Left kidney (tissue), 8 donors: ENCODE data around the gene SSR4. TPM values are rescaled to one million over a fixed set of nuclear protein-coding genes. Genes with fewer than 3 reads are reported as not detected.
"Not testable (repeated sequence)": the region's sequence is repeated elsewhere in the genome, so short reads cannot be mapped to it uniquely, and the experiment has no call there.

Experiments
- DNase-seq: peaks from one replicate; pipeline ENCODE4 v3.0.0-alpha.2; 2013
- long read RNA-seq, 8 donors: transcript quantifications; one replicate each; lab custom pipeline, GENCODE V29; 2026
- polyA plus RNA-seq: library from polyadenylated mRNA; unstranded; fragments of 120-200 nt; gene quantifications from one replicate; pipeline ENCODE4 v1.2.1, GENCODE V29; 2013; ENCODE audit not compliant: insufficient read length

Gene SSR4
- 134 TPM for polyA plus RNA-seq
- long read RNA-seq, donor 1, transcript SSR4-210 (5 exons, 701 nt) = minor isoform, 11 of 199 reads
- long read RNA-seq, donor 1, transcript SSR4-203 (6 exons, 643 nt) = major isoform, 179 of 199 reads
- long read RNA-seq, donor 1, partial matches to known transcripts = 0 of 199 reads
- long read RNA-seq, donor 1, other reads (novel, unspliced or antisense) = 0 of 199 reads
- long read RNA-seq, donor 2, transcript SSR4-203 (6 exons, 643 nt) = major isoform, 144 of 163 reads
- long read RNA-seq, donor 2, transcript SSR4-210 (5 exons, 701 nt) = minor isoform, 8 of 163 reads
- long read RNA-seq, donor 2, partial matches to known transcripts = 0 of 163 reads
- long read RNA-seq, donor 2, other reads (novel, unspliced or antisense) = 5 of 163 reads
- long read RNA-seq, donor 3, transcript SSR4-210 (5 exons, 701 nt) = minor isoform, 7 of 151 reads
- long read RNA-seq, donor 3, transcript SSR4-203 (6 exons, 643 nt) = major isoform, 137 of 151 reads
- long read RNA-seq, donor 3, partial matches to known transcripts = 0 of 151 reads
- long read RNA-seq, donor 3, other reads (novel, unspliced or antisense) = 0 of 151 reads
- long read RNA-seq, donor 4, transcript SSR4-203 (6 exons, 643 nt) = major isoform, 29 of 46 reads
- long read RNA-seq, donor 4, partial matches to known transcripts = 13 of 46 reads
- long read RNA-seq, donor 4, other reads (novel, unspliced or antisense) = 0 of 46 reads
- long read RNA-seq, donor 5, transcript SSR4-203 (6 exons, 643 nt) = major isoform, 329 of 482 reads
- long read RNA-seq, donor 5, transcript SSR4-210 (5 exons, 701 nt) = minor isoform, 18 of 482 reads
- long read RNA-seq, donor 5, transcript SSR4-205 (3 exons, 427 nt) = minor isoform, 8 of 482 reads
- long read RNA-seq, donor 5, partial matches to known transcripts = 114 of 482 reads
- long read RNA-seq, donor 5, other reads (novel, unspliced or antisense) = 8 of 482 reads
- long read RNA-seq, donor 6, transcript SSR4-210 (5 exons, 701 nt) = minor isoform, 6 of 211 reads
- long read RNA-seq, donor 6, transcript SSR4-205 (3 exons, 427 nt) = minor isoform, 5 of 211 reads
- long read RNA-seq, donor 6, transcript SSR4-203 (6 exons, 643 nt) = major isoform, 176 of 211 reads
- long read RNA-seq, donor 6, partial matches to known transcripts = 17 of 211 reads
- long read RNA-seq, donor 6, other reads (novel, unspliced or antisense) = 0 of 211 reads
- long read RNA-seq, donor 7, transcript SSR4-201 (7 exons, 1,671 nt) = minor isoform, 7 of 280 reads
- long read RNA-seq, donor 7, transcript SSR4-210 (5 exons, 701 nt) = minor isoform, 9 of 280 reads
- long read RNA-seq, donor 7, transcript SSR4-203 (6 exons, 643 nt) = major isoform, 249 of 280 reads
- long read RNA-seq, donor 7, partial matches to known transcripts = 5 of 280 reads
- long read RNA-seq, donor 7, other reads (novel, unspliced or antisense) = 7 of 280 reads
- long read RNA-seq, donor 8, transcript SSR4-203 (6 exons, 643 nt) = major isoform, 69 of 75 reads
- long read RNA-seq, donor 8, partial matches to known transcripts = 0 of 75 reads
- long read RNA-seq, donor 8, other reads (novel, unspliced or antisense) = 0 of 75 reads

DNA sequence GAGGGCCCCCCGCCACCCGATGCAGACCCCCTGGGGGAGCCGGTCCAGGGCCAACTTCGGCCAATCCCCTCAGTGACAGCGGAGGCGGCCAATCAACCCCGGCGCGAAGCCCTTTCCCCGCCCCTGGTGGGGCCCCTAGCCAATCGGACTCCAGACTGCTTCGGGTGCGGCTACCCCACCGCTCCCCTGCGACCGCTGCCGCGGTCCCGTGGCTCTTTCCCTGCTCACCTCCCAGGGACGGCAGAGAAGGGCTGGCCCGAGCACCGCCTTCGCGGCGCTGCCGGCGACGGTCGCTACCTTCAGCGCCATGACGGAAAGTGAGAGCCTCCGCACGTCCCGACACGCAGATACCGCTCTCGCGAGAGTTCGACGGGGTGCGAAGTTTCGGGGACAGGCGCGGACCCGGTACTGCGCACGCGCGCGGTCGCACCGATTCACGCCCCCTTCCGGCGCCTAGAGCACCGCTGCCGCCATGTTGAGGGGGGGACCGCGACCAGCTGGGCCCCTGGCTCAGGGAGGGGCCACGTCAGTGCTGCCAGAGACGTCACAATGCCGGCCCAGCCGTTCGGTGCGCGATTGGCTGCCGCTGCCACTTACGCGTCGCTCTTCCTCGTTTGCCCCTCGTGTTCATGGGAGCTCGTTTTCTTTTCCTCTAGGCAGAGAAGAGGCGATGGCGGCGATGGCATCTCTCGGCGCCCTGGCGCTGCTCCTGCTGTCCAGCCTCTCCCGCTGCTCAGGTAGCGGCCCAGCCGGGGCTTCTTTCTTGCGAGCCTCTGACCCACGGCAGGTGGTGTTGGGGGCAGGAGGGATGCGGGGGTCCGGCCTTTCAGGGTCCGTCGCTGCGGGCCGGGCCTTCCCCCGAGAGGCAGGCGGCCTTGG is at the start of gene SSR4, which contains the start of gene IDH3G:
TSS of gene SSR4 (plus strand) at position 651 of the 879 bp plus-strand sequence. CDS start at position 671, 20 bp downstream.
TSS of gene IDH3G (minus strand) at position 358 of the 879 bp plus-strand sequence. CDS start at position 309, 49 bp downstream.
- peak; percentile 91 for DNase-seq

DNA sequence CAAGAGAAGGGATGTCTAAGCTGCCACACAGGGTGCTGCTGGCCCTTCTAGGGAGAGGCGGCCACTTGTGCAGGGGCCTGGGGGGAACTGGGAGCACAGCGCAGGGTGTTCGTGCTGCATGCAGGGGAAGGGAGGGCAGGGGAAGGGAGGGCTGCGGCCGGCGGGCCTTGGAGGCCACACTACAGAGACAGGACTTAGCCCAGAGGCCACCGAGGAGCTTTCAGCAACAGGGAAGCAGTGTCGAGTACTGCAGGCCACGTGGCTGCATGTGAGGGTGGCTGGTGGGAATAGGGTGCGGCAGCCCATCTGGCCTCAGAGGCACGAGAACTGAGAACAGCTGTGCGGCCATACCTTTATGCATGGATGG is 49.4 kb upstream of the SSR4 start:
- not testable (repeated sequence) for DNase-seq

DNA sequence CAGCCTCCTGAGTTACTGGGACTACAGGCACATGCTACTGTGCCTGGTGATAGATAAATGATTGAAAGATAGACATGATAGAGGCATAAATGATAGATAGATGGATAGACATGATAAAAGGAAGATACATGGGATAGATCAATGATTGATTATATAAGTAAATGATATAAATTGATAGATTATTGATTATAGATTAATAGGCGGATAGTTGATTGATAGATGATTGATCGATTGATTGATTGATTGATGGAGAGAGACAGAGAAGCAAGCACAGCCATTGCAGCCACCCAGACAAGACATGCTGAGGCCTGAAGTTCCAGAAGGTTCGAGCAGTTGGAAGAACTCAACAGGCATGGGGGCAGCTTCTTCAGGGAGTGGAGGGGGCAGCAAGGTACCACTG is 48.1 kb upstream of the SSR4 start:
- no peak for DNase-seq

DNA sequence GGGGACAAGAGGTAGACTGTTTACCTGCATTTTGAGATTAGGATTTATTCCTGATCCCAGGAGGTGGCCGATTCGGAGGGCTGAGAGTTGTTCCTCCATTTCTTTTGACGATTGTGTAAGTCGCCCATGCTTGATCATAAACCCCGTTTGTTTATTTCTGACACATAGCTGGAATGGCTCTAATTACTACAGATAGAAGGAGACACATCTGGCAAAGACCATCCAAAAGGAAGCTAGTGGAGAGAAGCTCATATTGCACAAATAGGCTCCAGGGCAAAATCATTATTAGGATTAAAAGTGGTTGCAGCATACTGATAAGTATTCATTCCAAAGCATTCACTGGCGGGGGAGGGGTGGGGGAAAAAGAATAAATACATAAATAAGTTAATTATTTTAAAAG is 47.5 kb upstream of the SSR4 start:
- DNase-seq = not testable (repeated sequence)

DNA sequence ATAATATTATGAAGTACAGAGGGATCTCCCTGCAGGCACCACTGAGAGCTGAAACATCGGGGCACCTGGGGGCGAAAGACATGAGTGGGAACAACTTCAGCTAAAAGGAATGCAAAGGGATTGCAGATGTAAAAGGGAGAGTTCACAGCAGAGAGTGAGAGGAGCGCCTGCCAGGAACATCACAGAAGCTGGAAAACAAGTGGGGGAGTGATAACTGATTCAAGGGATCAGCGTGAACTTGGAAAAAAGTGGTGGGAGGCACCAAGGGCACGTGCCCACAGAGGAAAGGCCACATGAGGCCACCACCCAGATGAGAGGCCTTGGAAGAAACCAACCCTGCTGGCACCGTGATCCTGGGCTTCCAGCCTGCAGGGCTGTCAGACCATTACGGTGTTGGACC is 45.5 kb upstream of the SSR4 start:
- not testable (repeated sequence) for DNase-seq

DNA sequence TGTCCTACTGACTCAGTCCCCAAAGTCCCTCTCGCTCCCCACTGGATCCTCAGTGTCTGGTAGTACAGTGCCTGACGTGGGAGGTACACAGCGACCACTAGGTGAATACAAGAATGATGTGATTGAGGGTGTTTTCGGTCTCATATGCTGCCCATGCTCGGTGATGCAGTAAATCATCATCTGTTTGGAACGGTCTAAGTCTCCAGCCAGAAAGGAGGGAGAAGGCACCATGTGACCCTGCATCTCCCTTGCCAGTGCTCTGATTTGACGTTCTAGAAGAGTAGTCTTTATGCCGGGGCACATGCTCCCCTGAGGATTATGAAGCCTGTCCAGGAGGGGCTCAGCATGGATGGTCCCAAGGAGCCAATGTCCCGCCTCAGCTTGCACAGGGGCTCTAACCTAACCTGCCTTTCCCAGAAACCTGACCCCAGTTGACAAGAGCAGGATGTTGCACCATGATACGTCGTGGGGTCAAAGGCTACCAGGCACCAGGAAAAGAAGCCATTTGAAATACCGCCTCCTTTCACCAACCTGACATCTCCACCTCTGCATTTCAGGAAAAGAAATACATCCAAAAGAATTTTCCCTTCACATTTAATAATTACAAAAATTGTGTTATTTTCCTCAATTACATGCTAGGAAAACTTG is 44.2 kb upstream of the SSR4 start:
- no peak for DNase-seq

DNA sequence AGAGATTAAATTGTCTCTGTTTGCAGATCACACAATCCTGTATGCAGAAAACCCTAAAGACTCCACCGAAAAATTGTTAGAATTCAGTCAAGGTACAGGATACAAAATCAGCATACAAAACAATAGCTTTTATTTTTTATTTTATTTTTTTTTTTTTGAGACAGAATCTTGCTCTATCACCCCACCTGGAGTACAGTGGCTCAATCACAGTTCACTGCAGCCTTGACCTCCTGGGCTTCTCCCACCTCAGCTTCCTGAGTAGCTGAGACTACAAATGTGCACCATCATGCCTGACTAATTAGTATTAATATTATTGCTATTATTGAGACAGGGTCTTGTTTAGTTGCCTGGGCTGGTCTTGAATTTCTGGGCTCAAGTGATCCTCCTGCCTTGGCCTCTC is 39.3 kb upstream of the SSR4 start:
- no peak for DNase-seq

DNA sequence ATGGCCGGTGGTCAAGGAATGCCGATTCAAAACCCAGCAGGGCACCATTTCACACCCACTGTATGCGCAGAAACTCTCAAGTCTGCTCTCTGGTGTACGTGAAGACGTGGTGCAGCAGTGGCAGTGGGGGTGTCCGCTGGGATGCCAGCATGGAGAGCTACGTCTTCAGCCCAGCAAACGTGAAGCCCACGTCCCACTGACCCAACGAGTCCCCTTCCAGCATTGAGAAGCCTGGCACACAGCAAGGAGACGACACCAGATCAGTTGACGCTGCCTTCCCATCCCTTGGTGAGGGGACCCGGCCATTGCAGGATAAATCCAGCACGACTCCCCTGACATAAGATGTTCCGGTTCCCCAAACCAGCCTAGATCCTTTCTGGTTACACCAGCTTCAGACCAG is 32.6 kb upstream of the SSR4 start:
- DNase-seq = no peak

DNA sequence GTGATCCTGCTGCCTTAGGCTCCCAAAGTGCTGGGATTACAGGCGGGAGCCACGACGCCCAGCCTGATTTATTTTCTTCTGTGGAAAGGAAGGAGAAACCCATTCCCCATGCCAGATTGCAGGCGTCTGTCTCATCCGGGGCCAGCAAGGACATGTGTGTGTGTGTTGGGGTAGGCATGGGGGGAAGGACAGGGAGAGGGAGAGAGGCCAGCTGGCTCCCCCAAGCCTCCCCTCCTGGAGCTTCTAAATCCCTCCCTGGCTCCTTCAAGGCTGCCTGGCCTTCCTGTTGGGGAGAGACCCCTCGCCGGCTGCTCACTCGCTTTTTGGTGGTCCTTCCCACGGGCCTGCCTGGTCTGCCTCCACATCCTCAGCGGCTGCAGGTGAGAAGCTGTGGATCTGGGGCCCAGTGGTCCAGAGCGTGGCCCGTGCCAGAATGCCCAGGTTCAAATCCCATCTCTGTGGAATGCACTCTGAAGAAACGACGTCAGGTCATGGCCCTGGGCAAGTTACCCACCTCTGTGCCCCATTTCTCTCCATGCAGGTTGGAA is 31.8 kb upstream of the SSR4 start:
- DNase-seq = no peak

DNA sequence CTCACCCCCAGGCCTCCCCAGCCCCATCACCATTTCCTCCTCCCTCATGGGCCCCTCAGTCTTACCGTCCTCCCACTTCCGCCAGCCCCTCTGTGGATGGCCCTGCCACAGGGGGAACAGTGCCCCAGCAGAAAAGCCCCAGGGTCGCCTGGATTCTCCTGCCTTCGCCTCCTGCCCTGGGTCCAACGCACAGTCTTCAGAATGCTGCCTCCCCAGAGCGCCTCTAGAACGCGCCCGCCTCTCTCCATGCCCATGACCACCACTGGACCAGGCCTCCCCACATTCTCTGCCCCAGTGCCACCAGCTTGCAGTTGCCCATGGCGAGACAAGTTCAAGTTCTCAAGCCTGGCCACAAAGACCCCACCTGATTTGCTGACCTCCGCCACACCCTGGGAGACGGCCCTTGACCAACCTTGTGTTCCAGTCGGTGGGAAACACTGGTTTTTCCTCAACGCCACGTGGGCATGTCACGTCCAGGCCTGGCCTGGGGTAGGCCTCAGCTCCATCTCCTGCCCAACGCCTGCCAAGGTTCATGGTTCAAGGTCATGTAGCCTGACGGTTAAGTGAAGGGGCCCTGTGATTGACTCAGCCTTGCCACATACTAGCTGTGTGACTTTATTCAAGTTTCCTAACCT is 31.1 kb upstream of the SSR4 start:
- no peak for DNase-seq

DNA sequence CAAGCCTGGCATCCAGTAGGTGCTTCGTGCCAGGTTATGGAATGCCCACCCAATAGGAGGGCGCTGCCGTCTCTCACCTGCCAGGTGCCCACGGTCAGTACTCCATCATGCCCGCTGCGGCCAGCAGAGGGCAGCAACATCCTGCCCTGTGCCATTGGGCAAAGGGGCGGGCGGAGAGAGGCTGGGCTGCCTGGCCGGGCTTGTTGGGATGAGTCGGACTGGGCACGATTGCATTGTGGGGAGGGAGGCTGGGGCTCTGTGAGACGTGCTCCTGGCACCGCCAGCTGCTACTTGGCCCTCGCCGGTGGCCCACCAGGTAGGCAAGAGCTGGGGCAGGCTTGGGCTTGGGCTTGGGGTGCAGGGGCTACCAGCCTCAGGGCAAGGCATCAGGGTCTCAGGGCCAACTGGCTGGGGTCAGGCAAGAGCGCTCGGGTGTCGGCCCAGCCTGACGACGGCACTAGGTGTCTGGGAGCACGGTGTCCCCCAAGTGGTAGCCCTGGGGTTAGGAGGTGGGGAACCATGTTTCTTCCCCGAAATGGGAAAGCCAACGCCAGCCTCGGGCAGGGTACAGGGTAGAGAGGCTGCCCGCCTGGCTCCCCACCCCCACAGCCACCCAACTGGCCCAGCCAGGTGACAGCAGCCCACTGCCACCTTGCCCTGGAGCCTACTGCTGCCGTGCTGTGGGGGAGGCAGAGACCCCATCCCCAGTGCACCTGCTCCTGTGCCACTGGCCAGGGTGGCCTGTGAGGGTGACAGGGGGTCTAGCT is 30.3 kb upstream of the SSR4 start, which contains the start of gene PLXNB3:
TSS of gene PLXNB3 (plus strand) at position 261 of the 767 bp plus-strand sequence. CDS start 1,287 bp downstream, outside the sequence.
- DNase-seq = peak; percentile 58

DNA sequence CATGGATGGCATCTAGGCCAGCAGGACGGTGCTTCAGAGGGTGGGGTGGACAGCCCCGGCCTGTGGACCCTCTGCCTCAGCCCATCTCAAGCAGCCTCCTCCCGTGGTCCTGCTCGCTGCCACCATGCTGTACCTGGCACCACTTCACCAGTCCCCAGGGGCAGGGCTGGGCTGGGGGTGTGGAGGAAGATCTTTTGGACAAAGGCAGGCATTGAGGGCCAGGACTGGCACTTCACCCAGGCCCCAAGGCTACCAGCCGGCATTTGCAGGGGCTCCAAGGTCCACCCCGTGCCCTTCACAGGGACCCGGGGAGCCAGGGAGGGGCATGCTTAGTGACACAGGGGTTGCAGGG is 29.7 kb upstream of the SSR4 start:
- DNase-seq = no peak

DNA sequence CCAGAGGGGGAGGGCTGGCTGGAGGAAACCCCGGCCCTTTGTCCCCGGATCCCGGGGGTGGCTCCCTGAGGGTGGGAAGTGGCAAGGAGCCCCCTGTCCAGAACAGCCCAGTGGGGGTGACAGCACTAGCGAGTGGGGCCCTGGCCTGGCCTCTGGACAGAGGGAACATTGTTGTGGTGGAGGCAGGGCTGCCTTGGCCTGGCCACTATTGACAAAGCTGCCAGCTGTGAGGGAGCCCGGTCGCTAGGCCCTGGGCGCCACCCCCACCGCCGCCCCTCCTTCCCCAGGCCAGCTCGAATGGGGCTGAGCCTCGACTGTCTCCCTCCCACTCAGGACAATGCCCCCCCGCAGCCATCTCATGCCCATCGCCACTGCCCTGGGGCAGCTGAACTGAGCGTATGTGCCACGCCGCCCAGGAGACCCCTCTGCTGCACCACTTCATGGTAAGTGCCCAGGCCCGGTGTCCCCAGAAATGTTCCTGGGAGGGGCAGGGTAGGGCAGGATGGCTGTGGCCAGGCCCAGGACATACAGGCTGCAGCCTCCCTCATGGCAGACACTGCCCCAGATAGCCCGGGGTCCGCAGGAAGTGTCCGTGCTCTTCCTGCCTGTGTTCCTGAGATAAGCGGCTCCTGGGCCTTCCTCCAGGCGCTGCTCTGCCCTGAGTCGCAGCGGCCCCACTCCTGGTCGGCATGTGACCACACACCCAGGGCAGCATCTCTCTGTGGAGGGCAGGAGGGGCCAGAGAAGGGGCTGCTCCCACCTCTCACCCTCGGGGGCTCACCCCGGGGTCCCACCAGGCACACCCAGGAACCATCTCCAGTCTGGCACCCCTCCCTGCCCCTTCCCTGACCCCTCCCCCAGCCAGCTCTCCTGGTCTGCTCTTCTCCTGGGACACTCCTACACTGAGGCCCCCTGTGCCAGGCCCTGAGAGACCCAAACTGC is 29.1 kb upstream of the SSR4 start:
- no peak for DNase-seq

DNA sequence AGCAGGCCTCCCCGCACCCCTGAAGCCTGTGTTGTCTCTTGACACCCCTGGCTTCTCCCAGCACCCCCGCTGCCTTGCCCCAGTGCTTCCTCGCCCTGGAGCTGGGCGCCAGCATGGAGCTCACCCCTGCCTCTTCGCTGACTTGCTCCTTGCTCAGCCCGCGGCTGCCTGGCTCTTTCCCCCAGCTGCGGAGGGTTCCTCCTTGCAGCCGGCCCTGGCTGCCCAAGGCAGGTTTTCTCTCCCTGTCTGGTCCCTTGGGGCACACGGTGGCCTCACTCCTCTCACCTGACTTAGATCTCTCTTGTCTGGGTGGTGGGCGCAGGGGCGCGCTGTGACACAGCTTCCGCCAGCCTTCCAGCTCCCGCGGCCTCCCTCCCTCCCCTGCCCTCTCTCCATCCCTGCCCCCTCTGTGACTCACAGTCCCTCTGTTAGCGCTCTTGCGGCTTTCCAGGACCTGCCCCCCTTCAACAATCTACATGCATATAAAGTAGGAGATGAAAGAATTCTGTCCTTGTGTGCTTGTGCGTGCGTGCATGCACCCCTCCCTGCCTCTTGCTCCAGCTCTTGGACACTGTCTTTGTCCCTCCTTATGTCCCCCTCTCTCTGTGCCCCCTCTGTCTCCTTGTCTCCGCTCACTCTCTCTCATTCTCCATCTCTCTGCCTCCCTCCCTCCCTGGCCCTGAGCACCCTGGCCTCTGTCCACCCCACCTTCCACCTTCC is 28.2 kb upstream of the SSR4 start:
- DNase-seq = no peak

DNA sequence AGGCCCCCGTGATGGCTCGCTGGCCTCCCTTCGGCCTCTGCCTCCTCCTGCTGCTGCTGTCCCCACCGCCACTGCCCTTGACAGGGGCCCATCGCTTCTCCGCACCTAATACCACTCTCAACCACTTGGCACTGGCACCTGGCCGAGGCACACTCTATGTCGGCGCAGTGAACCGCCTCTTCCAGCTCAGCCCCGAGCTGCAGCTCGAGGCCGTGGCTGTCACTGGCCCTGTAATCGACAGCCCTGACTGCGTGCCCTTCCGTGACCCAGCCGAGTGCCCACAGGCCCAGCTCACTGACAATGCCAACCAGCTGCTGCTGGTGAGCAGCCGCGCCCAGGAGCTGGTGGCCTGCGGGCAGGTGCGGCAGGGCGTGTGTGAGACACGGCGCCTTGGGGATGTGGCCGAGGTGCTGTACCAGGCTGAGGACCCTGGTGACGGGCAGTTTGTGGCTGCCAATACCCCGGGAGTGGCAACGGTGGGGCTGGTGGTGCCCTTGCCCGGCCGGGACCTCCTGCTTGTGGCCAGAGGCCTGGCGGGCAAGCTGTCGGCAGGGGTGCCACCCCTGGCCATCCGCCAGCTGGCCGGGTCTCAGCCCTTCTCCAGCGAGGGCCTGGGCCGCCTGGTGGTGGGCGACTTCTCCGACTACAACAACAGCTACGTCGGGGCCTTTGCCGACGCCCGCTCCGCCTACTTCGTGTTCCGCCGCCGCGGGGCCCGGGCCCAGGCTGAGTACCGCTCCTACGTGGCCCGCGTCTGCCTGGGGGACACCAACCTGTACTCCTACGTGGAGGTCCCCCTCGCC is 27.4 kb upstream of the SSR4 start:
- no peak for DNase-seq
